Measurements from ENCODE around the gene CHST11.

DNA sequence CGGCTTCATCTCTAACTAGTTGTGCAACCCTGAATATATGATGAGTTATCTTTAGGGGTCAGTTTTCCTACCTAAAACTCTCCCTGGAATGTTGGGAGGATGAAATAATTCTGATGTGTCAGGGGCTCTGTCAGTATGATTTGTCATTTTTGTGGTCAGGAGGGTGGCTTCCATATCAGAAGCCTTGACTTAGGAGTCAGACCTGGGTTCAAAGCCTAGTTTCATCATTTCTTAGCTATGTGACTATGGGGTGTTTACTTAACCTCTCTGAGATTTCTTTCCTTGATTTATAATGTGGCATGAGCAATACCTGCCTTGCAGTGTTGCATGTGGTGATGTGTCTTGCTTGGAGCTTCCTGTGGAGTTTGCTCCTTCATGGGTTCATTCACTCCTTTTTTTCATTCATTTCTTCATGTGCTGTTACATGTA is 146.8 kb downstream of the CHST11 start:
- no peak for TF ChIP-seq POLR2AphosphoS5 (IDR thresholded peaks at IDR 0.05)
- TF ChIP-seq, protein P1, sequence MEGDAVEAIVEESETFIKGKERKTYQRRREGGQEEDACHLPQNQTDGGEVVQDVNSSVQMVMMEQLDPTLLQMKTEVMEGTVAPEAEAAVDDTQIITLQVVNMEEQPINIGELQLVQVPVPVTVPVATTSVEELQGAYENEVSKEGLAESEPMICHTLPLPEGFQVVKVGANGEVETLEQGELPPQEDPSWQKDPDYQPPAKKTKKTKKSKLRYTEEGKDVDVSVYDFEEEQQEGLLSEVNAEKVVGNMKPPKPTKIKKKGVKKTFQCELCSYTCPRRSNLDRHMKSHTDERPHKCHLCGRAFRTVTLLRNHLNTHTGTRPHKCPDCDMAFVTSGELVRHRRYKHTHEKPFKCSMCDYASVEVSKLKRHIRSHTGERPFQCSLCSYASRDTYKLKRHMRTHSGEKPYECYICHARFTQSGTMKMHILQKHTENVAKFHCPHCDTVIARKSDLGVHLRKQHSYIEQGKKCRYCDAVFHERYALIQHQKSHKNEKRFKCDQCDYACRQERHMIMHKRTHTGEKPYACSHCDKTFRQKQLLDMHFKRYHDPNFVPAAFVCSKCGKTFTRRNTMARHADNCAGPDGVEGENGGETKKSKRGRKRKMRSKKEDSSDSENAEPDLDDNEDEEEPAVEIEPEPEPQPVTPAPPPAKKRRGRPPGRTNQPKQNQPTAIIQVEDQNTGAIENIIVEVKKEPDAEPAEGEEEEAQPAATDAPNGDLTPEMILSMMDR (IDR thresholded peaks at IDR 0.05) = no peak
- TF ChIP-seq POLR2A (IDR thresholded peaks at IDR 0.05) = no peak

All from sigmoid colon (tissue), 4 donors.